ENCODE data around the gene ROR1.

Gene ROR1

DNA sequence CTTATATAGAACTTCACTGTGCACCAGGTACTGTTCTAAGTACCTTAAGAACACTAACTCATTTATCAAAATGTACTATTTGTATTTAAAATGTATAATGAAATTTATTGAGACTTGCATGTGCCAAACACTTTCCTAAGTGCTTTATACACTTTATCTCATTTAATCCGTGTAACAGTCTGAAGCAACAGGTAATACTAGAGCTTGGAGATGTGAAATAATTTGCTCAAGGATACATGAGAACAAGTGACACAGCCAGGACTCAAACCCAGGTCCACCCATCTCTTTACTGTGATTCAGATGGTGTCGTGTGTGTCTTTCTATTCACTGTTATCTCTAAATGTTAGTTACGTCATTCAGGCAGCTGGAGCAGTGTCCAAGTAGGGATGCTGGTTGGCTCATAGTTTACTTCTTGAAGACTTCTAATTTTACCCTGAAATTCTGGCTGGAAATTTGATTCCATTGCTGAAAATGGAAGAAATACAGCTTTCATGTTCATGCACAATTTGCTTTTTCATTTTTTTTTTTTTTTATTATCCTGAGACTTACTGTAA lies 259.9 kb downstream of the ROR1 start:
- no peak for ATAC-seq (ENCODE audit: low read depth)
- Mint-ChIP-seq H3K4me3 (no peak overlapping the region), H3K36me3 (no peaks in the 10 kb centered on the region), H3K27ac (no peak overlapping the region), H3K4me1 (no peaks in the 10 kb centered on the region), H3K27me3 (peaks cover 6% of the 10 kb centered on the region), H3K9me3 (no peaks in the 10 kb centered on the region)
- no peak for DNase-seq (ENCODE audit: low spot score in 2 of 2)

DNA sequence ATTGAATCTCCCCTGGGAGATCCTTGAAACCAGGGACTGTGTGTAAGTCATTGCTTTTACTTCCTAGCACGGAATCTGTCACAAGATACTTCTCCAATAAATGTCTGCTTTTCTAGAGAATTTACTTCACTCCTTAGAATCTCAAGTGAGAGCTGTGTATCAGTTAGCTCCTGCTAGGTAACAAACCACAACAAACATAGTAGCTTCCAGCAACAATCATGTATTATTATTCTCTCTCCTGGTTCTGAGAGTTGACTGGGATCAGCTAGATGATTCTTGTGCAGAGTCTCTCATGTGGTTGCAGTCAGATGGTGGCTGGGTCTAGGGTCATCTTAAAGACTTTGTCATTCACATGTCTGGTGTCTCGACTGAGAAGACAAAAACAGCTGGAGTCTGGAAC lies 262.7 kb downstream of the ROR1 start:
- no peak overlapping the region for H3K4me3 Mint-ChIP-seq
- H3K4me1 Mint-ChIP-seq, result no peaks in the 10 kb centered on the region
- DNase-seq (ENCODE audit: low spot score in 2 of 2), result no peak
- H3K36me3 Mint-ChIP-seq, result no peaks in the 10 kb centered on the region
- no peaks in the 10 kb centered on the region for H3K9me3 Mint-ChIP-seq
- no peak overlapping the region for H3K27ac Mint-ChIP-seq
- no peak for ATAC-seq (ENCODE audit: low read depth)
- H3K27me3 Mint-ChIP-seq, result peaks cover 4% of the 10 kb centered on the region

DNA sequence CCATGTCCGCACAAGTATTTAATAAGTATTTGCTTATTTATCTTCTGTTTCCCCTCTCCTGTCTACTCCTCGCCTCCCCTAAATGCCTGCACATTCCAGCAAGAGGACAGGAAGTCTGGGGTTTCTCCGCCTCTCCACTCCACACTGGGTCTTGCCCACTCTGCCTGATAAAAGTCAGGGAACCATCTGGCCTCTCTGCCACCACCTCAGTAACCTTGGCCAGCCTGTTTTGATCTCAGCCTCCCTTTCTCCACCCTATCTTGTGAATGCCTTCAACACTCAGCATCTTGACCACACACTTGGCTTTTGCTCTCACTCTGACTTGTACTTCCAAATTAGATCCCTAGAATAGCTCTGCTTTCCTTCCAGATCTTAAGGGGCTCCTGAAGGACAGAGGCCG lies 264.3 kb downstream of the ROR1 start:
- Mint-ChIP-seq H3K36me3 (no peaks in the 10 kb centered on the region), H3K4me3 (no peak overlapping the region), H3K9me3 (no peaks in the 10 kb centered on the region), H3K4me1 (no peaks in the 10 kb centered on the region), H3K27ac (no peak overlapping the region), H3K27me3 (peaks cover 11% of the 10 kb centered on the region)
- ATAC-seq (ENCODE audit: low read depth), result no peak
- DNase-seq (ENCODE audit: low spot score in 2 of 2), result no peak

DNA sequence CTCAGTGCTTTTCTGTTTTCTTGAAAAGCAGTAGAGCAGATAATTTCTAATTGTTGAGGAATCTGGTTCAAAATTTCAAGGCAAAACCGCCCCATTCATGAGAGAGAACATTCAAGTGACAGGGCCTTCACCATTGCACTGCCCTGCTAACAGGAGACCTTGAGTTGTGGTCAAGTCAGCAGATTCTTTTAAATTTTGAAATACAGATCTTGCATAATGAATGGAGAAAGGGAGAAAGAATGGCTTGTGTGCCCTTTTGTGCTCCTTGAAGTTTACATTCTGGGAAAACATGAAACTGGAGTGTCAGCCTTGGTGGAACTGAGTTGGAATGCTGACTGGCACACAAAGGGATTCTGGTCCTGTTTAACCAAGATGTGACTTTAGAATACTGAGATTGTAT lies 265.1 kb downstream of the ROR1 start:
- Mint-ChIP-seq H3K36me3 (no peaks in the 10 kb centered on the region), H3K27me3 (peaks cover 11% of the 10 kb centered on the region), H3K4me3 (no peak overlapping the region), H3K4me1 (no peaks in the 10 kb centered on the region), H3K9me3 (no peaks in the 10 kb centered on the region), H3K27ac (no peak overlapping the region)
- DNase-seq (ENCODE audit: low spot score in 2 of 2) (no peak), ATAC-seq (ENCODE audit: low read depth) (no peak)

DNA sequence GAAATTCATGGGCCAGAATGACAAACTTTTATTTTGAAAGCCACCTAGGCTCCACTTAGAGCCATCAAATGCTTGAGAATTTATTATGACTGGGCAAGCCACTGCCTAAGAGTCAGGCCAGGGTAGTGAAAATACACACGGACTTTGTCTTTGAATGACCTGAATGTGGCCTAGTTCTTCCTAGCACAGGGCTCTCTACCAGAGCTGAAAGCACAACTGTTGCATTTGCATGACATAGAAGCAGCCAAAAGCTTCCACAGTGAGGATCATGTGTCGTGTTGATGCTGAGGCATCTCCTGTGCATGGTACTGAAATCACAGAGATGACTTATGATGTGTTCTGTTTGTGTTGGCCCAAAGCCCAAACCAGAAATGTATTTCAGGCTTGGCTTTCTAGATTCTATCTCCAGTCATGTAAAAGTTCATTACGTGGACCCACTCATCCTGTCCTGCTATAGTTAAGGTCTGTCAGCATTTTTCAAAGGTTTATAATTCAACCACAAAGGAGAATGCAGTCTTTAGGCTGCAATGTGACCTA lies 265.6 kb downstream of the ROR1 start:
- DNase-seq (ENCODE audit: low spot score in 2 of 2) (no peak), ATAC-seq (ENCODE audit: low read depth) (no peak)
- Mint-ChIP-seq H3K27ac (no peak overlapping the region), H3K4me3 (no peak overlapping the region), H3K36me3 (no peaks in the 10 kb centered on the region), H3K9me3 (no peaks in the 10 kb centered on the region), H3K27me3 (peaks cover 10% of the 10 kb centered on the region), H3K4me1 (no peaks in the 10 kb centered on the region)

DNA sequence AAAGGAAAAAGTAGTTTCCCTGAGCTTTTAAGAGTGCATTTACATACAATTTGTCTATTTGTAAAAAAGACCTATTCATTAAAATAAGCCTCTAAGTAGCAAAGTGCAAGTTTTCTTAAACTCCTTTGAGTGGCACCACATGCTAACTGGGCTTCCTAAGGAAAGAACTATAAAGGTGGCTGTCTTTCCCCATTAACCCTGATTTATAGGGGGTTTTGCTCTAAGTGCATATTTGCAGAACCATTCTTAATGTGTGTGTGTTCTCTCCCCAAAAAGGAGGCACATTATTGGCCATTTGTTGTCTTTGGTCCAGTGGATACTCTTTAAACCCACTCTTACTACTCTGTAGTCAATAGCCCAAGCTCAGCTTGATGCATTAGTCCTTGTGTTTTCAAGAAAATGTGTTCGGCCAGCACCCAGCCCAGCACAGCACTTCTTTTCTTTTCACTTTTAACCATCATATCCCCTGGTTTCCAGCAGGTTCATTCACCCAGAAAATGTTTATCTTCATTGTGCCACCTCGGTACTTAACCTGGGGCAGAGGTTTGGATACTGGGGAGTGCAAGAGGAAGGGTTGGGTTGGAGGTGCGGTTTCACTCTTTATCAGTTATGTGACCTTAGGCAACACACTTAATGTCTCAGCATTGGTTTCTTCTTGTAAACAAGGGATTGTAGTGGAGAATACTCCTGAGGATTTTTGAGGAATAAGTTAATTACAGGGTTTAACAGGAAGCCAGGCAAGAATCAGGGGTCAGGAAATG lies 267.7 kb downstream of the ROR1 start:
- Mint-ChIP-seq H3K27ac (no peak overlapping the region), H3K4me1 (no peaks in the 10 kb centered on the region), H3K9me3 (no peaks in the 10 kb centered on the region), H3K36me3 (no peaks in the 10 kb centered on the region), H3K4me3 (no peak overlapping the region), H3K27me3 (peaks cover 10% of the 10 kb centered on the region)
- no peak for DNase-seq (ENCODE audit: low spot score in 2 of 2)
- ATAC-seq (ENCODE audit: low read depth), result no peak

DNA sequence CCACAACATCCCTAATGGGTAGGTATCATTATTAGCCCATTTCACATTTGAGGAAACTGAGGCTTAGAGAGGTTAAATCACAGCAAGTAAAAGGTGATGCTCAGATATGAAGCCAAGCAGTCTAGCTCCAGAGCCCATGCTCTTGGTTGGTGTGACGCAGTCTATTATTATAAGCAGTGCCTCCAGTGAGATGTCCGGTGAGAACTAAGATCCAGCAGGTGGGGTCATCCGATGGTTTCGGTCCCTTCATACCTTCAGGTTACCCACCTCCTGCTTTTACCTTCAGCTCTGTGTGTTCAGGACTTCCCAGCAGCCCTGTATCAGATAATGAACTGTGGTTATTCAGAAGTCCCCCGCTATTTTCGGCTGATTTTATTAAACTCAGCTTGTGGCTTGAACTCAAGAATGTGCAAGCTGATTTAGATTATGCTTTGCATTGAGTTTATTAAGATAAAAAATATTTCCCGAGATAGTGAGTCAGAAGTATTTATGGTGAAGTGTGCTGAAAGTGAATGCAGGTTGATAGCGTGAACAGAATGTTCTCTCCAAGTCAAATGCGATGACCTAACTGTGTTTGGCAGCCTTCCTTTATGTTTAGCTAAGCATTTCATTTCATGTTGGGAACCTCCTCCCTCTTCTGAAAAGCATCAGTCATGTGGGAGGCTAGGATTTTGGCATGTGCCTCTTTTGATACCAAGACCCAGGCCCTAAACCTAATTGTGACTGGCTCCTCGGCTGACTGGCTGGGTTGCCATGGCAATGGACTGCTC lies 268.7 kb downstream of the ROR1 start:
- no peak for DNase-seq (ENCODE audit: low spot score in 2 of 2)
- Mint-ChIP-seq H3K27me3 (peaks cover 10% of the 10 kb centered on the region), H3K36me3 (no peaks in the 10 kb centered on the region), H3K4me1 (no peaks in the 10 kb centered on the region), H3K4me3 (no peak overlapping the region), H3K27ac (no peak overlapping the region), H3K9me3 (no peaks in the 10 kb centered on the region)
- ATAC-seq (ENCODE audit: low read depth), result no peak

DNA sequence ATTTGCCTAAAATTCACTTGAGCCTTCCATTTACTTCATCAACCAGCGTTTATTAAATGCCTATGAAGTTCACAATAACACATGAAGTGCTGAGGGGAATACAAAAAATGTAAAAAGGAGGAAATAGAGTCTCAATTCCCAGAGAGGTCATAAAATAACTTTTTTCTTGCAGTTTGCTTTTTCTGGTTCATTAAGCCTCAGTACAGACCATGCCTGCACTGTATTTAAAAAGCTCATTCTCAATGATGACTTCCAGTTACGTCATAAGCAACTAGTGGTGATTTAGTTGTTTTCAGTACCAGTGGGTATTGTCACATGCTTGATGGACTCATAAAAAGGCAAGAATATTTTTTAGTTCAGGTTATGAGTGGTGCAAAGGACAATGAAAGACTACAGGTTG lies 269.5 kb downstream of the ROR1 start:
- Mint-ChIP-seq H3K36me3 (no peaks in the 10 kb centered on the region), H3K9me3 (no peaks in the 10 kb centered on the region), H3K27me3 (peaks cover 7% of the 10 kb centered on the region), H3K4me3 (no peak overlapping the region), H3K27ac (no peak overlapping the region), H3K4me1 (no peaks in the 10 kb centered on the region)
- ATAC-seq (ENCODE audit: low read depth) (no peak), DNase-seq (ENCODE audit: low spot score in 2 of 2) (no peak)

DNA sequence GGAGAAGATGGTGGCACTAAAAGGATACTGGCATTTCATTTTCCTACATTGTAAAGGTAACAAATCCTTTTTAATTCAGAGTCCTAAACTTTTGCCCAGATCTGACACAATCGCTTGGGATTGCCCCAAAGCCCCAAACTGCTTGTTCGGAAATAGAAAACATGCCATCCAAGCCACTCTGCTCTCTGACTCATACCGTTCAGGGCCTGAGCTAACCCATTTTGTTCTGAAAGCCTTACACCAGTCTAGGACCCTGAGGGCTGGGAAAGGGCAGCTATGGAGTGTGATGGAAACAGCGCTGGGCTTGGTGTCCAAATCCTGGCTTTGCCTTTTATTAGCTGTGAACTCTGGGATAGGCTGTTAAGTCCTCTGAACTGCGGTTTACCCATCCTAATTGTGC lies 270.2 kb downstream of the ROR1 start:
- ATAC-seq (ENCODE audit: low read depth) (no peak), DNase-seq (ENCODE audit: low spot score in 2 of 2) (no peak)
- peaks cover 7% of the 10 kb centered on the region for H3K27me3 Mint-ChIP-seq
- no peak overlapping the region for H3K4me3 Mint-ChIP-seq
- no peaks in the 10 kb centered on the region for H3K9me3 Mint-ChIP-seq
- no peaks in the 10 kb centered on the region for H3K36me3 Mint-ChIP-seq
- no peaks in the 10 kb centered on the region for H3K4me1 Mint-ChIP-seq
- H3K27ac Mint-ChIP-seq, result no peak overlapping the region

DNA sequence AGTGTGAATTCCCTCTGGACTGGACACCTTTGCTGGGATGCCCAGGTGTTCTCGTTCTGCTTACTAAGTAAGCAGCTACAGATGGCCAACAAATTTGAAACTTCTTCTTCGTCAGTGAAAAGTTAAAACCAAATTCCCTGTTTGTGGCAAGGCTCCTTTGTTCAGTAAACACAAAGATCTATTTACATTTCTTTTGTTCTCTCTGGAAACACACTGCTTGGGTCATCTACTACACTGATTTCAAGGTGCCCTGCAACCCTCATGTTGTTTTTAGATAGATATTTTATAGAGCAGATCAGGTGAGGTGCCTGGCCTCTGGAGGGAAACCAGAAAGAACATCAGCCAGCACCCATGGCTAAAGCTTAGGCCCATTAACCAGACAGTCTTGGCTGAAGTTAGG lies 272.4 kb downstream of the ROR1 start:
- Mint-ChIP-seq H3K9me3 (no peaks in the 10 kb centered on the region), H3K27me3 (peaks cover 7% of the 10 kb centered on the region), H3K4me3 (no peak overlapping the region), H3K4me1 (no peaks in the 10 kb centered on the region), H3K27ac (no peak overlapping the region), H3K36me3 (no peaks in the 10 kb centered on the region)
- ATAC-seq (ENCODE audit: low read depth), result no peak
- DNase-seq (ENCODE audit: low spot score in 2 of 2), result no peak

DNA sequence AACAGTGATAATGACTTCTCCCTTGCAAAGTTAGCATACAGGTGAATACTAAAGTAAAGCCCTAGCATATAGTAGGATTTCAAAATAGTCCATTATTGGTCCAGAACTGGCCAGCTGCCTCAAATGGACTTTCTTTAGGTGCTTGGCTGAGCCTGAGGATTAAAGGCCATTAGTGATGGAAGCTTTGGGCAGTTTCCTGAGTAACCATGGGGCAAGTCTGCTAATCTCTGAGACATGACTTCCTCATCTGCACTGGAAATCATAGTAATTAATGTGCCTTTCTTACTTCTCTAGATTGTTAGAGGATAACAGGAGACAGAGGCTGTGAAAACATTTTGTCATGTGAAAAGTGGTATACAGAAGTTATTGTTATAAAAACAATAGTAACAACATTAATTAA lies 273.1 kb downstream of the ROR1 start:
- H3K4me1 Mint-ChIP-seq, result no peaks in the 10 kb centered on the region
- no peaks in the 10 kb centered on the region for H3K9me3 Mint-ChIP-seq
- no peaks in the 10 kb centered on the region for H3K36me3 Mint-ChIP-seq
- ATAC-seq (ENCODE audit: low read depth), result no peak
- no peak overlapping the region for H3K4me3 Mint-ChIP-seq
- peaks cover 5% of the 10 kb centered on the region for H3K27me3 Mint-ChIP-seq
- DNase-seq (ENCODE audit: low spot score in 2 of 2), result no peak
- H3K27ac Mint-ChIP-seq, result no peak overlapping the region

DNA sequence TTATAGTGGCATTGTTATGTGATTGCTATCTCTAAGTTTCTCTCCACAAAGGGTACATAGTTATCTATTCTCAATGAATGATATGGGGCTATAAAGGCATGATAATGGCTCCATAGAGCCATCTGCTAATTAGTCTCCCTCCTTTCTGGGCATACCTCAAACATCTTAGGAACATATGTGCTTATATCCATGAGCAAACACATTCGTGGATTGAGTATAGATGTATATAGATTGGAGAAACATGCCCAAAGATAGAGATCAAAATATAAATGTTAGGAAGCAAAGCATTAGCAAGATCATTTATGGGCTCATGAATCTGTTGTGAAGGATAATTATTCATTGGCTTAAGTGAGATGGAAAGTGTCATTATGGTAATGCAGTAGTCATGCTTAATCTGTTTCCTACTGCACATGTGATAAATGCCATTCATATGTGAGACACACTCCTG lies 273.8 kb downstream of the ROR1 start:
- no peak for ATAC-seq (ENCODE audit: low read depth)
- H3K36me3 Mint-ChIP-seq, result no peaks in the 10 kb centered on the region
- no peak overlapping the region for H3K4me3 Mint-ChIP-seq
- H3K4me1 Mint-ChIP-seq, result no peaks in the 10 kb centered on the region
- H3K9me3 Mint-ChIP-seq, result no peaks in the 10 kb centered on the region
- peaks cover 4% of the 10 kb centered on the region for H3K27me3 Mint-ChIP-seq
- DNase-seq (ENCODE audit: low spot score in 2 of 2), result no peak
- H3K27ac Mint-ChIP-seq, result no peak overlapping the region

DNA sequence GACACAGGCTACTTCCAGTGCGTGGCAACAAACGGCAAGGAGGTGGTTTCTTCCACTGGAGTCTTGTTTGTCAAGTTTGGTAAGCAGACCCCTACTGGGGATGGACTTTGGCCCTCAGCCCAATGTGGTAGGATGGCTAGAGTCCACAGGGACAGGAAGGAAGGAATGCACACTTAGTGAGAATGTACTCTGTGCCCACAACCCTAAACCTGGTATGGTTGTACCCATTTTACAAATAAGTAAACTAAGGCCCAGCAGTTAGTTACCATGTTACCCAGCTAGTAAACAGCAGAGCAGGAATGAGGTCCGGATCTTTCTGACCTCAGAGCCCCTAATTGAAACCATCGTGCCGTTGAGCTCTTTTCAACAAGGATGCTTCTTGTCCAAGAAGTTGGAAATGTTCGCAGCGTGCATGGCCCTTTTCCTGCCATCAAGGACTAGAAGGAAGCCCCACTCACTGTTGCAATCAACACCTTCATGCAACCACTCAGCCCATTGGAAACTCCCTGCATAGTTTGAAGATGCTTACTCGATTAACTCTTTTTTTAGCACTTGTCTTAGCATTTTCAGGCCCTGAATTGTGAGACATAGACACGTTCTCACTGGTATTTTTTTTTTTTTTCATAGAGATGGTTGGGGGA lies 276.2 kb downstream of the ROR1 start:
- peaks cover 2% of the 10 kb centered on the region for H3K27me3 Mint-ChIP-seq
- H3K27ac Mint-ChIP-seq, result no peak overlapping the region
- H3K4me3 Mint-ChIP-seq, result no peak overlapping the region
- H3K36me3 Mint-ChIP-seq, result no peaks in the 10 kb centered on the region
- no peaks in the 10 kb centered on the region for H3K9me3 Mint-ChIP-seq
- ATAC-seq (ENCODE audit: low read depth), result no peak
- no peak for DNase-seq (ENCODE audit: low spot score in 2 of 2)
- no peaks in the 10 kb centered on the region for H3K4me1 Mint-ChIP-seq

DNA sequence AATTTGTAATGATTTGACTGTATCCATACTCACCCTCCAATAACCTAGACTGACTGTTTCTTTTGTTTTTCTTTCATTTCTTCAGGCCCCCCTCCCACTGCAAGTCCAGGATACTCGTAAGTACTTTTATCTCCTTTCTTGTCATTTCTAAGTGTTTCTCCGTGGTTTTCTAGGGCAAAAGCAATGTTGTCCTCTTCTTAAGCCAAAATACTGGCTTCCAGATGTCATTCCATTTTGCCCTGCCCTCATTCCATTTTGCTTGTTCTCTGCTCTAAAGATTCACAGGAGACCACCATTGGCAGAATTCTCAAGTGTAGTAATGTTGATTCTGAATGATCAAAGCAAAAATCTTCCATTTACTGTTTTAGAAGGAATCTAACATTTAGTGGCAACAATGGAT lies 276.8 kb downstream of the ROR1 start:
- Mint-ChIP-seq H3K4me1 (no peaks in the 10 kb centered on the region), H3K27ac (no peak overlapping the region), H3K9me3 (no peaks in the 10 kb centered on the region), H3K4me3 (no peak overlapping the region), H3K27me3 (peaks cover 2% of the 10 kb centered on the region), H3K36me3 (no peaks in the 10 kb centered on the region)
- no peak for ATAC-seq (ENCODE audit: low read depth)
- no peak for DNase-seq (ENCODE audit: low spot score in 2 of 2)

Data from memory B cell (primary cell).